Gastroesophageal sphincter (tissue), 4 donors: Measurements from ENCODE around the gene ZMIZ1. TPM values are rescaled to one million over a fixed set of nuclear protein-coding genes. Genes with fewer than 3 reads are reported as not detected.

Source experiments
- ATAC-seq: fragments of 150-250 bp; one replicate; pipeline ENCODE4 v1.9.1; 2016; ENCODE audit warnings: mild to moderate bottlenecking, moderate library complexity
- H3K27ac ChIP-seq, 4 donors: fragments of 200-600 bp; sonication (generic) in 3 of 4; 1 replicate in 3 of 4; 2 replicates in 1 of 4; pipeline ENCODE4 v1.5.1; 2016 to 2019
- H3K27me3 ChIP-seq: fragments of 200-600 bp; sonication (generic); one replicate; pipeline ENCODE4 v1.5.1; 2019
- H3K36me3 ChIP-seq, 2 donors: fragments of 200-600 bp; sonication (generic); one replicate each; pipeline ENCODE4 v1.5.1; 2019; ENCODE audit warnings: control low read depth in 1 of 2
- H3K4me1 ChIP-seq, 3 donors: fragments of 200-600 bp; sonication (generic); 1 replicate in 2 of 3; 2 replicates in 1 of 3; pipeline ENCODE4 v1.5.1; 2016 to 2019; ENCODE audit warnings: control low read depth in 2 of 3
- H3K4me3 ChIP-seq, 2 donors: fragments of 200-600 bp; sonication (generic); one replicate each; pipeline ENCODE4 v1.5.1; 2019; ENCODE audit warnings: mild to moderate bottlenecking in 1 of 2, moderate library complexity in 1 of 2
- H3K9me3 ChIP-seq, 3 donors: fragments of 200-600 bp; sonication (generic); one replicate each; pipeline ENCODE4 v1.5.1; 2017 to 2019; ENCODE audit warnings: control low read depth in 2 of 3
- EP300 ChIP-seq: sonication (generic); formaldehyde crosslinking; IDR thresholded peaks from one replicate; pipeline ENCODE4 v1.6.1; 2017; ENCODE audit warnings: antibody characterized with exemption, mild to moderate bottlenecking
- POLR2A ChIP-seq, 2 donors: fragments of 450-650 bp; IDR thresholded peaks; one replicate each; pipeline ENCODE4 v1.6.1; 2017; ENCODE audit warnings: antibody characterized with exemption in 2 of 2, mild to moderate bottlenecking in 2 of 2, moderate library complexity in 1 of 2
- POLR2AphosphoS5 ChIP-seq: sonication (generic); formaldehyde crosslinking; IDR thresholded peaks from one replicate; pipeline ENCODE4 v1.6.1; 2017; ENCODE audit warnings: antibody characterized with exemption
- WGBS, 2 donors: methylation state at CpG; one replicate each; pipeline ENCODE4 v1.1.5; 2018; ENCODE audit warnings: low coverage in 1 of 2; 5-methylcytosine and 5-hydroxymethylcytosine counted together
- total RNA-seq, 4 donors: library from RNA; depleted of rRNA; stranded (reverse); fragments of >200 nt; gene quantifications; one replicate each; pipeline ENCODE4 v1.1.0, GENCODE V29; 2016
- TF ChIP-seq, protein P1 (sequence below), 4 experiments: fragments of 200-600 bp in 2 of 4; fragments of 450-650 bp in 2 of 4; sonication (generic) in 1 of 4; IDR thresholded peaks; one replicate each; pipeline ENCODE4 v1.5.1; 2017 to 2019; ENCODE audit warnings: antibody characterized with exemption in 4 of 4, mild to moderate bottlenecking in 2 of 4, moderate library complexity in 2 of 4

The ZMIZ1 gene
- total RNA-seq, 4 donors from 2014 or later = 36.3 to 79.2 (median 67.1) TPM

DNA sequence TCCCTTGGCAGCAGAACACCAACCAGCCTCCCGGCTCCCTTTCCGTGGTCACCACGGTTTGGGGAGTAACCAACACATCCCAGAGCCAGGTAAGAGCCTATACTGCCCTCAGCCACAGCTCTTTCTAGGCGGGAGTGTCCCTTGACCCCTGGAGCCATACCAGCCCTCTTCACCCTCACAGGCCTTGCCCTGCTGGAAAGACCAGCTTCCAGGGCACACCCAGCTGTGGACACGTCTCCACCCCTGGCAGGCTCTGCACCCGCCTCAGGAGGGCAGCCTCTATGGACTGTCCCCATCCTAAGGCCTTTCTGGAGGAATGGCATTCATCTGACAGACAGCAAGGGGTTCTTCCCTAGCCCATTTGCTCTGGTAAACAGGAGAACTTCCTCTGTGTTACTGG lies 221.0 kb downstream of the ZMIZ1 start:
- peaks cover 0 to 98% of the 10 kb centered on the region in 2 donors for H3K36me3 ChIP-seq
- ATAC-seq = no peak

DNA sequence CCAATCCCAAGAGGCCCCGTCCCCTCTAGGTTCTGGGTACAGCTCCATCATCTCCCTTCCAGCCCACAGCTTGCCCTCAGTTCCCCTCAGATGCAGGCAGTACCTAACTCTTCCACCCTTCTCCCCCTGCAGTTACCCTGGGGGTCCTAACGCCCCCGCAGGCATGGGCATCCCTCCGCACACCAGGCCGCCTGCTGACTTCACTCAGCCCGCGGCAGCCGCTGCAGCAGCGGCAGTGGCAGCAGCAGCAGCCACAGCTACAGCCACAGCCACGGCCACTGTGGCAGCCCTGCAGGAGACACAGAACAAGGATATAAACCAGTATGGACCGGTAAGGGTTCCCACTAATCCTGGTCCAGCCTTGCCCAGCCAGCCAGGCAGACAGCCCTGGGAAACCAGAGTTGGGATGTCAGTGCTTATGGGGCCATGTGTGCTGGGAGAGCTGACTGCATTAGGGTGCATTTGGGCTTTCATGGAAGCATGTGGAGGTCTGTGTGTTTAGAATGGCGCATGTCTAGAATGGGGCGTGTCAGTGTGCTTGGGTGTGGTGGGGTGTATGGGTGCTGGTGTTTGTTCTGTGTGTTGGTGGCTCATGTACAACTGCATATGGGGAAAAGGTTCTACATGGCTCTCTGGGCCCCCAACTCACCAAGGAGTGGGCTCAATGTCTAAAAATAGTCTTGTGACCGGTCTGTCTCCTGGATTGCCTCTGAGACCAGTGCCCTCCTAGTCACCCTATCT lies 223.4 kb downstream of the ZMIZ1 start:
- H3K9me3 ChIP-seq = no peaks in the 10 kb centered on the region
- peaks cover 0 to 42% (median 10%) of the 10 kb centered on the region in 3 donors for H3K4me1 ChIP-seq
- TF ChIP-seq, protein P1, sequence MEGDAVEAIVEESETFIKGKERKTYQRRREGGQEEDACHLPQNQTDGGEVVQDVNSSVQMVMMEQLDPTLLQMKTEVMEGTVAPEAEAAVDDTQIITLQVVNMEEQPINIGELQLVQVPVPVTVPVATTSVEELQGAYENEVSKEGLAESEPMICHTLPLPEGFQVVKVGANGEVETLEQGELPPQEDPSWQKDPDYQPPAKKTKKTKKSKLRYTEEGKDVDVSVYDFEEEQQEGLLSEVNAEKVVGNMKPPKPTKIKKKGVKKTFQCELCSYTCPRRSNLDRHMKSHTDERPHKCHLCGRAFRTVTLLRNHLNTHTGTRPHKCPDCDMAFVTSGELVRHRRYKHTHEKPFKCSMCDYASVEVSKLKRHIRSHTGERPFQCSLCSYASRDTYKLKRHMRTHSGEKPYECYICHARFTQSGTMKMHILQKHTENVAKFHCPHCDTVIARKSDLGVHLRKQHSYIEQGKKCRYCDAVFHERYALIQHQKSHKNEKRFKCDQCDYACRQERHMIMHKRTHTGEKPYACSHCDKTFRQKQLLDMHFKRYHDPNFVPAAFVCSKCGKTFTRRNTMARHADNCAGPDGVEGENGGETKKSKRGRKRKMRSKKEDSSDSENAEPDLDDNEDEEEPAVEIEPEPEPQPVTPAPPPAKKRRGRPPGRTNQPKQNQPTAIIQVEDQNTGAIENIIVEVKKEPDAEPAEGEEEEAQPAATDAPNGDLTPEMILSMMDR (IDR thresholded peaks at IDR 0.05) = no peak
- TF ChIP-seq POLR2AphosphoS5 (no peak), EP300 (no peak), POLR2A (IDR thresholded peaks at IDR 0.05) (no peak)
- H3K36me3 ChIP-seq = peaks cover 0 to 100% of the 10 kb centered on the region in 2 donors
- no peak overlapping the region for H3K4me3 ChIP-seq
- ATAC-seq = no peak
- 58 to 89% methylated on average over 2 to 3 of the region's 14 CpGs for WGBS, 2 donors
- H3K27me3 ChIP-seq = no peaks in the 10 kb centered on the region
- peak overlapping the region in 1 of 4 donors; percentile 60 for H3K27ac ChIP-seq

More for the DNA sequence above, 221.0 kb downstream of the ZMIZ1 start:
- WGBS, 2 donors = 96% methylated on average over 4 of the region's 6 CpGs; no CpG with 5 or more reads in 1 of the 2 donors
- no peaks in the 10 kb centered on the region for H3K9me3 ChIP-seq
- TF ChIP-seq EP300 (no peak), POLR2AphosphoS5 (no peak), POLR2A (IDR thresholded peaks at IDR 0.05) (no peak)
- TF ChIP-seq, protein P1 (IDR thresholded peaks at IDR 0.05) = no peak
- peak overlapping the region in 1 of 4 donors; percentile 43 for H3K27ac ChIP-seq
- no peaks in the 10 kb centered on the region for H3K27me3 ChIP-seq
- H3K4me1 ChIP-seq = peaks cover 0 to 59% (median 31%) of the 10 kb centered on the region in 3 donors
- H3K4me3 ChIP-seq = no peak overlapping the region

DNA sequence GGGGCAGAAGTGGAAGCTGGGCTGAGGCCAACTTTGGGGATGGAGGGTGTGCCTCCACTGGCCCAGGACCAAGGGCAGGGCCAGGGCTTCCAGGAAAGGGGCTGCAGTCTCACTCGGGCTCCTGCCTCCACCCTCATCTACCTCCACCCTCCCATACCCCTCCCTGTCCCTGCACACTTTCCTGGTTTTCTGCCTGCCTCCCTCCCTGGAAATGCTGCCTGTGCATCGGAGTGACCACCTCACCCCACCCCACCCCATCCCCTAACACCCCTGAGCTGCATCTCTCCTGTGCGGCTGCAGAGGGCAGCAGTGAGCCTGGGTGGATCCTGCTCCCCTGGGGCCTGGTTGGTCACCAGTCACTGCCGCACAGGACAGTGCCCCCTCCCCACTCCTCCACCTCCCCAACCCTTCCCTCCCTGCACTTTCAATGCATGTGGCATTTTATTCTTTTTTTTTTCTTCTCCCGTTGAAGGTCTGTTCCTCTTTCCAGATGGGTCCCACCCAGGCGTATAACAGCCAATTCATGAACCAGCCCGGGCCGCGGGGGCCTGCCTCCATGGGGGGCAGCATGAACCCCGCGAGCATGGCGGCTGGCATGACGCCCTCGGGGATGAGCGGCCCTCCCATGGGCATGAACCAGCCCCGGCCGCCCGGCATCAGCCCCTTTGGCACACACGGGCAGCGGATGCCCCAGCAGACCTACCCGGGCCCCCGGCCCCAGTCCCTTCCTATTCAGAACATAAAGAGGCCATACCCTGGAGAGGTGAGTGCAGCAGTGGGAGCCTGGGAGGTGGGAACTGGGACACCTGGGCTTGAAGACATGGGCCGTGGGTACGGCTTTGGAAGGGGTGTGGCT lies 224.4 kb downstream of the ZMIZ1 start:
- Histone ChIP-seq H3K9me3 (no peaks in the 10 kb centered on the region), H3K27me3 (no peaks in the 10 kb centered on the region), H3K4me3 (no peak overlapping the region), H3K27ac (peak overlapping the region in 3 of 4 donors; percentile 48 to 60 (median 51)), H3K4me1 (peaks cover 0 to 41% (median 10%) of the 10 kb centered on the region in 3 donors), H3K36me3 (peaks cover 0 to 100% of the 10 kb centered on the region in 2 donors)
- 27% methylated on average over 5 of the region's 24 CpGs; no CpG with 5 or more reads in 1 of the 2 donors for WGBS, 2 donors
- no peak for ATAC-seq
- TF ChIP-seq, protein P1 (IDR thresholded peaks at IDR 0.05) = peak in 2 of 4 experiments; percentile 17 to 52
- no peak for TF ChIP-seq POLR2A (IDR thresholded peaks at IDR 0.05)

DNA sequence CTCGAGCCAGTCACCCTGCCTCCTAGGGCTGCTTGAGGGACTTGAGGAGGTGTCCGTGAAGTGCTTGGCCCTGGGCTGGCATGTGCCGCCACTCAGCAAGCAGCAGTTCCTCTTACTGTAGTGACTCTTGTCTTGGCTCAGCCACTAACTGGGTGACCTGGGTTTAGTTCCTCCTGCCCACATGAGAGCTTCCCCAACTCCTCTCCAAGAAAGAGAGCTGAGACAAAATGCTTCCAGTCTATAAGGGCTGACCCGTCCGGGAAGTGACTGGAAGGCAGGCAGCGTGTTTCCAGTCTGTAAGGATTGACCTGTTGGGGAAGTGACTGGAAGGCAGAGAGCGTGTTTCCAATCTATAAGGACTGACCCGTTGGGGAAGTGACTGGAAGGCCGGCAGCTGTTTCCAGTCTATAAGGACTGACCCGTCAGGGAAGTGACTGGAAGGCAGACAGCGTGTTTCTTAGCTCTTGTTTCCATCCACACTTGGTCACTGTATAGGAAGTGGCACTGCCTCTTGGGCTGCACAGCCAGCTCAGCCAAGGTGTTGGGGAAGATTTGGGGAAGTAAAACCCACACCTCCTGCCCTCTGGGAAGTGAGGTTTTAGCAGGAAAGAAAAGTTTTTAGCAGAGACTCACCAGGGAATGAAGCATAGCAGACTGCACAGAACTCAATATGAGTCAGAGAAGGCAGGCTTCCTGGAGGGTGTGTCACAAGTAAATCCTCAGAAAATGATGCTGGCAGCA lies 225.2 kb downstream of the ZMIZ1 start:
- no peaks in the 10 kb centered on the region for H3K27me3 ChIP-seq
- no peak for TF ChIP-seq POLR2AphosphoS5
- peaks cover 0 to 48% (median 15%) of the 10 kb centered on the region in 3 donors for H3K4me1 ChIP-seq
- H3K9me3 ChIP-seq = no peaks in the 10 kb centered on the region
- 69 to 83% methylated on average over 5 to 9 of the region's 11 CpGs for WGBS, 2 donors
- peak; percentile 32 for ATAC-seq
- peak overlapping the region in 3 of 4 donors; percentile 48 to 60 (median 51) for H3K27ac ChIP-seq
- H3K4me3 ChIP-seq = no peak overlapping the region
- peaks cover 0 to 100% of the 10 kb centered on the region in 2 donors for H3K36me3 ChIP-seq

DNA sequence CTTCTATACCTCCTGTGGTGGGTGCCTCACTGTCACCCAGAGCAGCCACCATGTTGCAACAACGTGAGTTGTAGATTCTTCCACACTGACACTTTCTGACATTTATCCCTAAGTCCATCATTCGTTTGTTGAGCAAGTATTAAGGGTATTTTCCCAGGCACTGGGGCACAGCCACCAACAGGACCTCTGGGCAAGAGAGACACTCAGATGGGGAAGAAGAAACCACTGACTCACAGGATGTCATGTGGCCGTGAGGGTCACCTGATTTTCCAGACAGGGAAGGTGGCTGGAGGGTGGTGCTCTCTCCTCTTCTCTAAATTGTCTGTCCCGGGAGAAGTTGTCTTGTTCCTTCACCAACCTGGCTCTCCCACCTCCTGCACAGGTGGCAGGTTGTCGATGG lies 226.8 kb downstream of the ZMIZ1 start:
- ATAC-seq = no peak
- peaks cover 0 to 100% of the 10 kb centered on the region in 2 donors for H3K36me3 ChIP-seq
- no peak overlapping the region for H3K27ac ChIP-seq
- H3K27me3 ChIP-seq = no peaks in the 10 kb centered on the region
- peaks cover 0 to 59% (median 19%) of the 10 kb centered on the region in 3 donors for H3K4me1 ChIP-seq
- 67 to 71% methylated on average over 2 of the region's 5 CpGs for WGBS, 2 donors
- no peaks in the 10 kb centered on the region for H3K9me3 ChIP-seq
- TF ChIP-seq, protein P1 (IDR thresholded peaks at IDR 0.05) = no peak
- TF ChIP-seq EP300 (no peak), POLR2AphosphoS5 (no peak), POLR2A (IDR thresholded peaks at IDR 0.05) (no peak)
- no peak overlapping the region for H3K4me3 ChIP-seq
